HEK293T (cell line): ENCODE data around the gene NMBR.

ENCODE experiments used
- ARNT ChIP-seq: fragments of 450-650 bp; IDR thresholded peaks from 2 replicates; pipeline ENCODE4 v1.6.1; 2017; ENCODE audit warnings: mild to moderate bottlenecking
- FOXA1 ChIP-seq: fragments of 450-650 bp; IDR thresholded peaks from 2 replicates; pipeline ENCODE4 v1.6.1; 2016; ENCODE audit warnings: mild to moderate bottlenecking
- FOXM1 ChIP-seq: fragments of 450-650 bp; IDR thresholded peaks from 2 replicates; pipeline ENCODE4 v1.6.1; 2017; ENCODE audit warnings: mild to moderate bottlenecking, borderline replicate concordance
- HDGF ChIP-seq: fragments of 450-650 bp; IDR thresholded peaks from 2 replicates; pipeline ENCODE4 v1.6.1; 2017; ENCODE audit warnings: antibody characterized with exemption, borderline replicate concordance
- ZNF384 ChIP-seq: fragments of 450-650 bp; IDR thresholded peaks from 2 replicates; pipeline ENCODE4 v1.6.1; 2016

- TF ChIP-seq FOXM1 (no peak), FOXA1 (no peak), HDGF (no peak), ZNF384 (no peak), ARNT (no peak)
Observed at GRCh38 chr6:142075516-142076101, 71.3 kb downstream of the NMBR start.
